K562 (cell line): ENCODE data around the gene DMXL1. TPM values are rescaled to one million over a fixed set of nuclear protein-coding genes. Genes with fewer than 3 reads are reported as not detected.

ENCODE experiments used
- ATAC-seq: fragments of 200-7000 bp; cut with Tn5 transposase; 3 replicates; pipeline ENCODE4 v1.9.1; 2020; ENCODE audit warnings: moderate library complexity
- BruUV-seq: library from RNA; stranded (reverse); fragments of 400-500 nt; replicated peaks from 2 replicates; lab custom pipeline; 2021; lab: Mats Ljungman, UMichigan
- CTCF ChIA-PET: fragments of 300-600 bp; formaldehyde crosslinking; extraction: SDS; loops from one replicate; lab custom pipeline; 2021; ENCODE audit warnings: low intra/inter-chr PET ratio; lab: Yijun Ruan, JAX
- POLR2A ChIA-PET: fragments of 300-600, 350-650 bp; sonication (Branson Sonifier 250); formaldehyde crosslinking; extraction: SDS; loops from one replicate; lab custom pipeline; 2021; ENCODE audit warnings: antibody characterized with exemption, inconsistent platforms; lab: Yijun Ruan, JAX
- DNase-seq, 4 experiments: peaks; one replicate each; pipeline versions ENCODE4 v3.0.0 to v3.0.0-alpha.2; 2011 to 2018; ENCODE audit warnings: low spot score in 3 of 4, mixed read lengths in 3 of 4; ENCODE audit errors: extremely low read depth in 1 of 4
- FAIRE-seq: peaks from 2 replicates; lab custom pipeline; 2011; peaks lifted over from hg19 to GRCh38; lab: Jason Lieb, UNC
- H2AFZ ChIP-seq: 2 replicates; pipeline ENCODE4 v1.6.0; 2011; ENCODE audit warnings: low read depth, low read length, control low read depth, inconsistent platforms
- H3K27ac ChIP-seq: fragments of 200-600 bp; 3 replicates; pipeline ENCODE4 v1.8.0; 2011; ENCODE audit warnings: low read depth, mild to moderate bottlenecking, control low read depth, inconsistent platforms, low read length, moderate library complexity, mixed read lengths; ENCODE audit errors: extremely low read depth
- H3K27me3 ChIP-seq, 2 experiments: fragments of 300-600 bp in 1 of 2; 2 replicates in 1 of 2; 3 replicates in 1 of 2; pipeline versions ENCODE4 v1.6.0 to v1.8.0; 2011; ENCODE audit warnings: inconsistent platforms in 2 of 2, low read length in 2 of 2, mild to moderate bottlenecking in 1 of 2, mixed read lengths in 1 of 2, moderate library complexity in 1 of 2; ENCODE audit not compliant: control insufficient read depth in 2 of 2, insufficient read depth in 2 of 2
- H3K36me3 ChIP-seq: fragments of 300-600 bp; 3 replicates; pipeline ENCODE4 v1.8.0; 2011; ENCODE audit warnings: mild to moderate bottlenecking, low read length, inconsistent platforms; ENCODE audit not compliant: control insufficient read depth, insufficient read depth
- H3K4me1 ChIP-seq, 2 experiments: fragments of 200-600 bp in 1 of 2; replicated peaks in 1 of 2; 2 replicates in 1 of 2; 3 replicates in 1 of 2; pipeline versions ENCODE4 v1.5.1 to v1.8.0; 2011; ENCODE audit warnings: inconsistent platforms in 2 of 2, low read length in 2 of 2, mild to moderate bottlenecking in 1 of 2, mixed read lengths in 1 of 2, moderate library complexity in 1 of 2; ENCODE audit not compliant: control insufficient read depth in 2 of 2, insufficient read depth in 2 of 2
- H3K4me2 ChIP-seq: 2 replicates; pipeline ENCODE4 v1.6.1; 2011; ENCODE audit warnings: low read length, control low read depth, inconsistent platforms, mixed read lengths; ENCODE audit not compliant: insufficient read depth
- H3K4me3 ChIP-seq: fragments of 200-600 bp; sonication (generic), shearing (Covaris generic); 2 replicates; pipeline ENCODE4 v1.5.1; 2016; ENCODE audit warnings: control low read depth, inconsistent platforms
- H3K79me2 ChIP-seq: fragments of 200-600 bp; 3 replicates; pipeline ENCODE4 v1.8.0; 2011; ENCODE audit warnings: low read length, inconsistent platforms; ENCODE audit not compliant: control insufficient read depth, insufficient read depth
- H3K9ac ChIP-seq, 2 experiments: 2 replicates each; pipeline versions ENCODE4 v1.6.0 to v1.6.1; 2011; ENCODE audit warnings: low read depth in 2 of 2, low read length in 2 of 2, control low read depth in 1 of 2, inconsistent platforms in 1 of 2, mild to moderate bottlenecking in 1 of 2, mixed read lengths in 1 of 2; ENCODE audit not compliant: insufficient read depth in 1 of 2
- H3K9me1 ChIP-seq: one replicate; pipeline ENCODE4 v1.6.0; 2011; ENCODE audit warnings: inconsistent platforms, mild to moderate bottlenecking, low read length, moderate library complexity; ENCODE audit not compliant: control insufficient read depth, insufficient read depth
- H3K9me3 ChIP-seq: replicated peaks from 2 replicates; pipeline ENCODE4 v1.5.1; 2011; ENCODE audit warnings: low read depth, low read length, inconsistent platforms; ENCODE audit not compliant: control insufficient read depth, insufficient read depth
- H4K20me1 ChIP-seq: replicated peaks from 2 replicates; pipeline ENCODE4 v1.6.1; 2011; ENCODE audit warnings: low read length, inconsistent platforms, mixed read lengths; ENCODE audit not compliant: control insufficient read depth, insufficient read depth
- CBX3 ChIP-seq, 2 experiments: IDR thresholded peaks; 1 replicate in 1 of 2; 2 replicates in 1 of 2; pipeline ENCODE4 v1.6.1; 2012; ENCODE audit warnings: inconsistent platforms in 2 of 2, low read length in 2 of 2, borderline replicate concordance in 1 of 2, control low read depth in 1 of 2
- CBX5 ChIP-seq: IDR thresholded peaks from 2 replicates; pipeline ENCODE4 v1.6.1; 2014; ENCODE audit warnings: low read depth, borderline replicate concordance
- TCF15 ChIP-seq: fragments of 250-450 bp; sonication (Bioruptor Pico); IDR thresholded peaks from 2 replicates; pipeline ENCODE4 v1.8.0; 2022; ENCODE audit warnings: moderate library complexity, mild to moderate bottlenecking, inconsistent platforms
- TRIM28 ChIP-seq: fragments of 450-650 bp; IDR thresholded peaks from 2 replicates; pipeline ENCODE4 v1.6.1; 2017
- ZNF280A ChIP-seq: fragments of 450-650 bp; IDR thresholded peaks from 2 replicates; pipeline ENCODE4 v1.6.1; 2018; ENCODE audit warnings: mild to moderate bottlenecking, low read depth; ENCODE audit not compliant: partially characterized antibody
- ZNF512 ChIP-seq: IDR thresholded peaks from 2 replicates; pipeline ENCODE4 v1.6.1; 2016; ENCODE audit warnings: missing genetic modification characterization, missing compliant biosample characterization
- WGBS: fragments of 100-300 bp; shearing (Covaris generic); methylation state at CpG from one replicate; pipeline ENCODE4 v1.1.6; 2016; ENCODE audit warnings: low coverage, mixed read lengths; ENCODE audit not compliant: insufficient coverage; ENCODE audit errors: missing lambda C conversion rate; 5-methylcytosine and 5-hydroxymethylcytosine counted together
- in situ Hi-C: fragments of 300-500 bp; cut with MboI; formaldehyde crosslinking; loops from 4 replicates; pipeline ENCODE4 v1.15.0; 2018; ENCODE audit warnings: inconsistent platforms, mixed read lengths
- intact Hi-C: fragments of 100-400 bp; cut with micrococcal nuclease; formaldehyde crosslinking; loops from 2 replicates; pipeline ENCODE4 v1.14.2; 2022
- polyA plus RNA-seq, 8 experiments: library from polyadenylated mRNA; depleted of rRNA in 4 of 8; stranded (reverse) in 5 of 8; unstranded in 3 of 8; fragments of >200 nt; fragmentation: Nextera tagmentation in 2 of 8; fragmentation: Illumina TruSeq in 1 of 8; extraction: Ambion mirVana in 2 of 8; extraction: Trizol in 1 of 8; gene quantifications; 2 replicates each; pipeline versions ENCODE4 v1.2.1 to v1.2.3, GENCODE V29; 2011 to 2014; ENCODE audit warnings: inconsistent platforms in 1 of 8, missing spikeins in 1 of 8
- total RNA-seq, 7 experiments: library from RNA; depleted of rRNA in 6 of 7; stranded (reverse); fragments of >200 nt in 6 of 7; fragmentation: Illumina TruSeq in 2 of 7; extraction: Trizol in 2 of 7; gene quantifications; 2 replicates each; pipeline versions ENCODE4 v1.2.1 to v1.2.3, GENCODE V29; 2011 to 2021; ENCODE audit warnings: low replicate concordance in 1 of 7

Gene DMXL1
- total and polyA plus RNA-seq, 9 of the 15 experiments (the other 6 are each of a cell fraction or from before 2014, with no cell fraction given), result 8.3 to 40.3 (median 30.6) TPM

GRCh38 chr5:119136666-119137318, 65.9 kb downstream of the DMXL1 start:
- no TSS peak for BruUV-seq

More at GRCh38 chr5:119136666-119137318, 65.9 kb downstream of the DMXL1 start:
- Histone ChIP-seq H3K9me3 (peaks cover 8% of the 10 kb centered on the region), H4K20me1 (no peaks in the 10 kb centered on the region), H3K9ac (no peak overlapping the region), H3K36me3 (peaks cover 49% of the 10 kb centered on the region), H3K79me2 (no peaks in the 10 kb centered on the region), H3K4me3 (no peak overlapping the region), H3K4me2 (no peak overlapping the region), H3K9me1 (no peaks in the 10 kb centered on the region), H2AFZ (no peak overlapping the region), H3K4me1 (no peaks in the 10 kb centered on the region), H3K27me3 (no peaks in the 10 kb centered on the region), H3K27ac (no peak overlapping the region)
- CTCF ChIA-PET, result no interaction called here
- intact Hi-C loops, result loop anchor here (10.0 kb wide), 1 partner anchor 112 kb away; no protein-coding TSS in a partner anchor
- no peak for ATAC-seq
- no peak for FAIRE-seq
- in situ Hi-C loops, result no loop called here
- WGBS, result 98% methylated on average over 7 of the region's 7 CpGs
- POLR2A ChIA-PET, result interaction anchor here (0.6 kb wide), 1 partner anchor 12 kb away, joined by 3 read pairs; no protein-coding TSS in a partner anchor
- DNase-seq, result no peak
- TF ChIP-seq ZNF280A (peak; percentile 19), TCF15 (CRISPR knock-in tag) (no peak), ZNF512 (tag) (no peak), TRIM28 (0 out of 2 replicates have a peak, but pooled peaks have one; percentile 46), CBX5 (peak; percentile 59; the same call in 1 of the 2 replicates), CBX3 (IDR thresholded peaks at IDR 0.05; ENCODE audit: borderline replicate concordance in 1 of 2, low read length in 2 of 2) (peak in 1 of 2 experiments; percentile 73; a peak in 1 of 3 replicates)
